SK-N-SH treated with all-trans-retinoic acid at 6 μM for 48 hours (cell line): ENCODE measurements around the gene URAD.
A peak's percentile ranks its signal among the peaks of the same experiment; 100 is the strongest.

Source experiments
- ATAC-seq: fragments of 200-7000 bp; cut with Tn5 transposase; 3 replicates; pipeline ENCODE4 v1.9.1; 2020; ENCODE audit warnings: mild to moderate bottlenecking, moderate library complexity
- ARNTL ChIP-seq: fragments of 450-650 bp; formaldehyde crosslinking; IDR thresholded peaks from 2 replicates; pipeline ENCODE4 v1.5.0; 2020; ENCODE audit warnings: low read depth, mild to moderate bottlenecking, moderate library complexity, borderline replicate concordance
- BACH2 ChIP-seq: fragments of 250-450 bp; sonication (Bioruptor Pico); IDR thresholded peaks from 2 replicates; pipeline ENCODE4 v1.9.0; 2021; ENCODE audit warnings: mild to moderate bottlenecking, borderline replicate concordance
- CREB5 ChIP-seq: fragments of 250-450 bp; sonication (Bioruptor Pico); IDR thresholded peaks from 2 replicates; pipeline ENCODE4 v1.5.1; 2020; ENCODE audit warnings: low read depth, mild to moderate bottlenecking, moderate library complexity
- CSDC2 ChIP-seq: fragments of 250-450 bp; sonication (Bioruptor Pico); IDR thresholded peaks from 2 replicates; pipeline ENCODE4 v1.5.0; 2020; ENCODE audit warnings: mild to moderate bottlenecking, moderate library complexity
- GLIS3 ChIP-seq: fragments of 250-450 bp; sonication (Bioruptor Pico); IDR thresholded peaks from 2 replicates; pipeline ENCODE4 v1.5.0; 2020; ENCODE audit warnings: mild to moderate bottlenecking, moderate library complexity
- ISL1 ChIP-seq: fragments of 250-450 bp; sonication (Bioruptor Pico); IDR thresholded peaks from 2 replicates; pipeline ENCODE4 v2.1.2; 2022; ENCODE audit warnings: mild to moderate bottlenecking, moderate library complexity
- PATZ1 ChIP-seq: fragments of 250-450 bp; sonication (Bioruptor Pico); IDR thresholded peaks from 2 replicates; pipeline ENCODE4 v1.8.0; 2020; ENCODE audit warnings: mild to moderate bottlenecking, moderate library complexity, borderline replicate concordance
- POU6F1 ChIP-seq: fragments of 250-450 bp; sonication (Bioruptor Pico); IDR thresholded peaks from 2 replicates; pipeline ENCODE4 v1.8.0; 2021; ENCODE audit warnings: low read depth, mild to moderate bottlenecking, moderate library complexity, borderline replicate concordance
- RARB ChIP-seq: fragments of 250-450 bp; sonication (Bioruptor Pico); IDR thresholded peaks from 2 replicates; pipeline ENCODE4 v1.8.0; 2021; ENCODE audit warnings: mild to moderate bottlenecking, moderate library complexity
- SNAI2 ChIP-seq: fragments of 250-450 bp; sonication (Bioruptor Pico); IDR thresholded peaks from 2 replicates; pipeline ENCODE4 v1.5.0; 2020; ENCODE audit warnings: mild to moderate bottlenecking, moderate library complexity
- TCF4 ChIP-seq: fragments of 250-450 bp; sonication (Bioruptor Pico); IDR thresholded peaks from 2 replicates; pipeline ENCODE4 v1.8.0; 2021; ENCODE audit warnings: mild to moderate bottlenecking, moderate library complexity, borderline replicate concordance
- TOX ChIP-seq: fragments of 250-450 bp; sonication (Bioruptor Pico); IDR thresholded peaks from 2 replicates; pipeline ENCODE4 v1.8.0; 2021; ENCODE audit warnings: mild to moderate bottlenecking, moderate library complexity, borderline replicate concordance
- ZC3H10 ChIP-seq: fragments of 250-450 bp; sonication (Bioruptor Pico); IDR thresholded peaks from 2 replicates; pipeline ENCODE4 v1.5.1; 2021; ENCODE audit warnings: mild to moderate bottlenecking, moderate library complexity
- ZFP30 ChIP-seq: fragments of 450-650 bp; formaldehyde crosslinking; IDR thresholded peaks from 2 replicates; pipeline ENCODE4 v1.5.0; 2022; ENCODE audit warnings: mild to moderate bottlenecking, moderate library complexity
- ZNF565 ChIP-seq: fragments of 450-650 bp; formaldehyde crosslinking; conservative IDR thresholded peaks from 2 replicates; pipeline ENCODE4 v1.5.0; 2020; ENCODE audit warnings: low read depth, mild to moderate bottlenecking, moderate library complexity
- ZNF70 ChIP-seq: fragments of 450-650 bp; formaldehyde crosslinking; IDR thresholded peaks from 2 replicates; pipeline ENCODE4 v1.5.0; 2020; ENCODE audit warnings: mild to moderate bottlenecking, moderate library complexity
- ZNF8 ChIP-seq: fragments of 450-650 bp; formaldehyde crosslinking; IDR thresholded peaks from 2 replicates; pipeline ENCODE4 v1.5.0; 2020; ENCODE audit warnings: mild to moderate bottlenecking, moderate library complexity
- TF ChIP-seq, protein P1 (sequence below): fragments of 250-450 bp; sonication (Bioruptor Pico); IDR thresholded peaks from 2 replicates; pipeline ENCODE4 v1.5.0; 2020; ENCODE audit warnings: mild to moderate bottlenecking, moderate library complexity

URAD gene

DNA sequence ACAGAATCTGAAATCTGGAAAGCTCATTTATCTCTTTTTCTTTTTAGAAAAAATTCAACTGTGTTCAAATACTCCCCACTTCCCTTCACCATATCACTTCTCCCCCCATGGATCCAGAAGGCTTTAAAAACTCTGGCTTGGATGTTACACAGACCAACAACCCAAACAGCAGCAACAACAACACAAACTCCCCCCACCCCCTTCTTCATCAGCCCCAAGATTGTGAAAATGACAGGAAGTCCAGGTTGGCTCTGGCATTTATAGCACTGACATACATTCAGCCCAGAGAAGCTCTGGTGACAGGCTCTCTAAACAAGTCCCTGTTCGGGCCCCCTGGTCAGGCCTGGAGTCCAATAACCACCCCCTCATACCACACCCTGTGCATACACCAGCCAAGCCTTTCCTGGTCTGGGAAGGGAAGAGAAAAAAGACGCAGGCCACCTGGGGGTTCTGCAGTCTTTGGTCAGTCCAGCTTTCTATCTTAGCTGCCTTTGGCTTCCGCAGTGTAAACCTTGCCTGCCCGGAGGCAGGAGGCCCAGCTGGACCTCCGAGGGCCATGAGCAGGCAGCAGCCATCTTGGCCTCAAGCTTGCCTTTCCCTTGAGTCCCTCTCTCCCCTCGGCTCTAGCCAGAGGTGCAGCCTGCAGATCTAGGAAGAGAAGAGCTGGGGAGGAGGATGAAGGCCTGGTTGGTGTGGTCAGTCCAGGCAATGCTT, 26.2 kb downstream of the URAD start:
- no peak for ATAC-seq
- TF ChIP-seq TOX: no peak
- no peak for TF ChIP-seq RARB (CRISPR knock-in tag)
- TF ChIP-seq ARNTL (CRISPR knock-in tag): no peak
- TF ChIP-seq ZC3H10 (CRISPR knock-in tag): no peak
- TF ChIP-seq CSDC2 (CRISPR knock-in tag): no peak
- no peak for TF ChIP-seq GLIS3 (CRISPR knock-in tag)
- TF ChIP-seq POU6F1: no peak

- TF ChIP-seq SNAI2 (CRISPR knock-in tag): no peak
- TF ChIP-seq CREB5 (CRISPR knock-in tag): no peak
- no peak for TF ChIP-seq TOX
- no peak for TF ChIP-seq PATZ1 (CRISPR knock-in tag)
- TF ChIP-seq ISL1 (CRISPR knock-in tag): no peak
- TF ChIP-seq TCF4 (CRISPR knock-in tag): no peak
- TF ChIP-seq BACH2: no peak
- no peak for TF ChIP-seq ZC3H10 (CRISPR knock-in tag)
- no peak for TF ChIP-seq ZNF70 (CRISPR knock-in tag)
- TF ChIP-seq, protein P1, sequence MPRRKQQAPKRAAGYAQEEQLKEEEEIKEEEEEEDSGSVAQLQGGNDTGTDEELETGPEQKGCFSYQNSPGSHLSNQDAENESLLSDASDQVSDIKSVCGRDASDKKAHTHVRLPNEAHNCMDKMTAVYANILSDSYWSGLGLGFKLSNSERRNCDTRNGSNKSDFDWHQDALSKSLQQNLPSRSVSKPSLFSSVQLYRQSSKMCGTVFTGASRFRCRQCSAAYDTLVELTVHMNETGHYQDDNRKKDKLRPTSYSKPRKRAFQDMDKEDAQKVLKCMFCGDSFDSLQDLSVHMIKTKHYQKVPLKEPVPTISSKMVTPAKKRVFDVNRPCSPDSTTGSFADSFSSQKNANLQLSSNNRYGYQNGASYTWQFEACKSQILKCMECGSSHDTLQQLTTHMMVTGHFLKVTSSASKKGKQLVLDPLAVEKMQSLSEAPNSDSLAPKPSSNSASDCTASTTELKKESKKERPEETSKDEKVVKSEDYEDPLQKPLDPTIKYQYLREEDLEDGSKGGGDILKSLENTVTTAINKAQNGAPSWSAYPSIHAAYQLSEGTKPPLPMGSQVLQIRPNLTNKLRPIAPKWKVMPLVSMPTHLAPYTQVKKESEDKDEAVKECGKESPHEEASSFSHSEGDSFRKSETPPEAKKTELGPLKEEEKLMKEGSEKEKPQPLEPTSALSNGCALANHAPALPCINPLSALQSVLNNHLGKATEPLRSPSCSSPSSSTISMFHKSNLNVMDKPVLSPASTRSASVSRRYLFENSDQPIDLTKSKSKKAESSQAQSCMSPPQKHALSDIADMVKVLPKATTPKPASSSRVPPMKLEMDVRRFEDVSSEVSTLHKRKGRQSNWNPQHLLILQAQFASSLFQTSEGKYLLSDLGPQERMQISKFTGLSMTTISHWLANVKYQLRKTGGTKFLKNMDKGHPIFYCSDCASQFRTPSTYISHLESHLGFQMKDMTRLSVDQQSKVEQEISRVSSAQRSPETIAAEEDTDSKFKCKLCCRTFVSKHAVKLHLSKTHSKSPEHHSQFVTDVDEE (CRISPR knock-in tag): no peak
- no peak for TF ChIP-seq GLIS3 (CRISPR knock-in tag)
- TF ChIP-seq ZFP30 (CRISPR knock-in tag): no peak
- TF ChIP-seq ZNF565 (CRISPR knock-in tag): no peak
- TF ChIP-seq, all 23 proteins: peak for 0
- no peak for ATAC-seq
Measured at GRCh38 chr13:27961227-27962085, 27.0 kb downstream of the URAD start.

DNA sequence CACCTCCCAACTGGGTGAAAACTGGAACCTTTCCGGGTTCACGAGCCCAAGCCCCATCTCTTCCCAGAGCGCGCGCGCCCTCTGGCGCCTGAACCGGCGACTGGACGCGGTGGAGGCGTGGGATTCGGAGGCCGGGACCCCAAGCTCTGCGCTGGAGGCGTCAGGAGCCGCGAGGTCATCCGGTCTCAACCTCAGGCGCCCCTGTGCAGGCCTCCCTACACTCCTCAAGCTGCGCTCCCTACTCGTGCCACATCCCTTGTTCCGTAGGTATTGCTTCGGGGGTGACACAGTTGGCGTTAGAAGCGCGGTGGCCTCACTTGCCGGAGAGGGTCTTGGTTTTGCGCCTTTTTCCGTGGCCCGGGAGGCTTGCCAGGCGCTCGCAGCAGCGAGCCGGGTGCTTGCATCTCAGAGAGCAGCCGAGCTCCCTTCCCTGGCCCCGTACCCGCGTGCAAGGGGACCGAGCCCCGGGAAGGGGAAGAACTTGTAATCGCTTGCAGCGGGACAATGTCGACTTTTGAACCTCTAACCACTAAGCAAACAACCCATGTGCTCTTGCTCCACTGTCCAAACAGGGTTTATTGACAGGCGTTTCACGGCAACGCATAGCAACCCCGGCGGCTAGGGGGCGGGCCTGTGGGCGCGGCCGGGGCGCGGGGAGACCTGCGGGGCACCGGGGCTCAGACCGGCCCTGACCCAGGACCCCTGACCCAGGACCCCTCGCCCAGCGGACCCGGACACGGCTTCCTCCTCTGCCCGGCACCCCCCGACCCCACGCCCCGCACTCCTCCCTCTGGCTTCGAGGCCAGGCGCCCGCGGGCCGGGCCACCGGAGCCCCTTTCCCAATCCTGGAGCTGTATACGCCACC, 27.9 kb downstream of the URAD start:
- ATAC-seq: peak; percentile 63
- TF ChIP-seq TCF4 (CRISPR knock-in tag) (no peak), PATZ1 (CRISPR knock-in tag) (no peak), CREB5 (CRISPR knock-in tag) (no peak), ZC3H10 (CRISPR knock-in tag) (no peak), ZFP30 (CRISPR knock-in tag) (no peak), ZNF565 (CRISPR knock-in tag) (no peak), ARNTL (CRISPR knock-in tag) (no peak), TOX (no peak), GLIS3 (CRISPR knock-in tag) (no peak), CSDC2 (CRISPR knock-in tag) (no peak), ZNF70 (CRISPR knock-in tag) (no peak), BACH2 (no peak), ISL1 (CRISPR knock-in tag) (no peak), POU6F1 (no peak), ZNF8 (CRISPR knock-in tag) (no peak)
